GM04504 (cell line): Measurements from ENCODE around the gene FNDC3B.
"Not testable (repeated sequence)": the region's sequence is repeated elsewhere in the genome, so short reads cannot be mapped to it uniquely, and the experiment has no call there.

Experiments
- DNase-seq: peaks from one replicate; pipeline ENCODE4 v3.0.0-alpha.2; 2012; ENCODE audit warnings: low read depth

Gene FNDC3B

DNA sequence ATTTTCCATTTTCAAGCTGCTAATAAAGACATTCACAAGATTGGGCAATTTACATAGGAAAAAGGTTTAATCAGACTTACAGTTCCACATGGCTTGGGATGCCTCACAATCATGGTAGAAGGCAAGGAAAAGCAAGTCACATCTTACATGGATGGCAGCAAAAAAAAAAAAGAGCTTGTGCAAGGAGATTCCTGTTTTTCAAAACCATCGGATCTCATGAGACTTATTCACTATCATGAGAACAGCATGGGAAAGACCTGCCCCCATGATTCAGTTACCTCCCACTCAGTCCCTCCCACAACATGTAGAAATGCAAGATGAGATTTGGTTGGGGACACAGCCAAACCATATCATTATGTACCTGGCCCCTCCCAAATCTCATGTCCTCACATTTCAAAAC is 202.0 kb downstream of the FNDC3B start:
- no peak for DNase-seq

DNA sequence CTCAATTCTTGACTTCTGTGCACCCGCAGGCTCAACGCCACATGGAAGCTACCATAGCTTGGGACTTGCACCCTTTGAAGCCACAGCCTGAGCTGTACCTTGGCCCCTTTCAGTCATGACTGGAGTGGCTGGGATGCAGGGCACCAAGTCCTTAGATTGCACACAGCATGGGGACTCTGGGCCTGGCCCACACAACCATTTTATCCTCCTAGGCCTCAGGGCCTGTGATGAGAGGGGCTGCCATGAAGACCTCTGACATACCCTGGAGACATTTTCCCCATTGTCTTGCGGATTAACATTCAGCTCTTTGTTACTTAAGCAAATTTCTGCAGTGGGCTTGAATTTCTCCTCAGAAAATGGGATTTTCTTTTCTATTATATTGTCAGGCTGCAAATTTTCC is 203.1 kb downstream of the FNDC3B start:
- DNase-seq, result not testable (repeated sequence)

DNA sequence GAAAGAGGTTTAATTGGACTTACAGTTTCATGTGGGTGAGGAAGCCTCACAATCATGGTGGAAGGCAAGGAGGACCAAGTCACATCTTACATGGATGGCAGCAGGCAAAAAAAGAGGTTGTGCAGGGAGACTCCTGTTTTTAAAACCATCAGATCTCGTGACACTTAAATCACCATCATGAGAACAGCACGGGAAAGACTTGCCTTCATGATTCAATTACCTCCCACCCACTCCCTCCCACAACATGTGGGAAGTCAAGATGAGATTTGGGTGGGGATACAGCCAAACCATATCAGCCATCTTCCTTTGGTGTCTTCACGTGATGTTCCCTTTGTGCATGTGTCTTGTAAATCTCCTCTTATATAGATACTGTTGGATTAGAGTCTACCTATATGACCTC is 204.0 kb downstream of the FNDC3B start:
- DNase-seq, result not testable (repeated sequence)

DNA sequence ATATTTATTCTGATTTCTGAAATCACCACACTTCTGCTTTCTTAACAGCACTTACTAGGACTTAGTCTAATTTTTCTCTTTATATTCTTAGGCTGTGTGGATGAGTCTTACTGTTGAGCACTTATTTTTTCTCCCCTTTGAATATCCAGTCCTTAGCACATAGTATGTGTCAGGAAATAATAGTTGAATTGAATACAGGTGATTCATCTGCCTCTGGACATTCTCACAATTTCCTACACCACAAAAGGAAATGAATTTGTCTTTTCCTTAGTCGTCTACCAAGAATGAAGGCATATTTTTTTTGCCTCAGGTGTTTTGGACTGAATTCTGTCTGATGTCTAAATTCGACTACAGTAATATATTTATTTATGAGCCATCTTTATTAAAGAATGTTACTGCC is 204.6 kb downstream of the FNDC3B start:
- DNase-seq, result no peak

DNA sequence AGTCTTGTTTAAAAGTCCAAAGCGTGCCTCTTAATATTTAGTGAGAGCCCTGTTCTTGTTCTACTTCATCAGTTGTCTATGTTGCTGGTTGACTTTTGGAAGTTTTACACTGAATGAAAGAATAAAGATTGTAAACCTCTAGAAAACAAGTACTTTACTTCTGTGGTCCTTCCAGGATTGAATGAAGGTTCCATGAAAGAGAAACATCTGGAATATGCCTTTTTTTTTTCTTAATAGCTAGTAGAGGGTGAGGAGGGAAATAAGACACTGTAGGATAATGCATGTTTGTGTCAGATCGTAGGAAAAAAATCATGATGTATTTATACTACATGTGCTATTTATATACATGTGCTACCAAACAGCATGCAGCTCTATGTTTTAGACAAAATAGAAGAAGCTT is 205.9 kb downstream of the FNDC3B start:
- no peak for DNase-seq

DNA sequence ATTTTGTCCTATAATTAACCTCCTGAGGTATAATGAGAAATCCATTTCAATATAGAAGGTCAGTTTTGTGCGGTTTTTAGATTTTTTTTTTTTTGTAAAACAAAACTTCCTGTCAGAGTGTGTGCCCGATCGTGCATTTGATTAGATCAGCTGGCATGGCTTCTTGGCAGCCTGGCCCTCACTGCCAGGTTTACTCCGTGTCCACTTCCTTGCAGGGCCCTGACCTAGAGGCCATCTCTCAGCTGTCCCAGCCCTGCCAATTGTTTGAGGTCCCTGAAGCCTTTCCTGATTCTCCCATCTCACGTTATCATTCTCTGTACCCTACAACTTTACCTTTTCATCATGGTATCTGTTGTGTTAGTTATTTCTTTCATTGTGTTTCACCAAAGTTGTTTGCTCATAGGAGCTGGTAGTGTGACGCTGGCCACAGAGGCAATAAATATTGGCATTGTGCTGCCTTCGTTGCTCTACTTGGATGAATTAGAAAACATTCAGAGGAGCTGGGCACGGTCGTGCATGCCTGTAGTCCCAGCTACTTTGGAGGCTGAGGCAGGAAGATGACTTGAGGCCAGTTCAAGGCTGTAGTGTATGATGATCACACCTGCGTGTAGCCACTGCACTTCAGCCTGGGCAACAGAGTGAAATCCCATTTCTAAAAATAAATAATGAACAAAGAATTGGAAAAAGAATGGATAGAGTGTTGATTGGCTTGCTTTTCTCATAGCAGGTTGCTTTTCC is 206.9 kb downstream of the FNDC3B start:
- DNase-seq, result no peak

DNA sequence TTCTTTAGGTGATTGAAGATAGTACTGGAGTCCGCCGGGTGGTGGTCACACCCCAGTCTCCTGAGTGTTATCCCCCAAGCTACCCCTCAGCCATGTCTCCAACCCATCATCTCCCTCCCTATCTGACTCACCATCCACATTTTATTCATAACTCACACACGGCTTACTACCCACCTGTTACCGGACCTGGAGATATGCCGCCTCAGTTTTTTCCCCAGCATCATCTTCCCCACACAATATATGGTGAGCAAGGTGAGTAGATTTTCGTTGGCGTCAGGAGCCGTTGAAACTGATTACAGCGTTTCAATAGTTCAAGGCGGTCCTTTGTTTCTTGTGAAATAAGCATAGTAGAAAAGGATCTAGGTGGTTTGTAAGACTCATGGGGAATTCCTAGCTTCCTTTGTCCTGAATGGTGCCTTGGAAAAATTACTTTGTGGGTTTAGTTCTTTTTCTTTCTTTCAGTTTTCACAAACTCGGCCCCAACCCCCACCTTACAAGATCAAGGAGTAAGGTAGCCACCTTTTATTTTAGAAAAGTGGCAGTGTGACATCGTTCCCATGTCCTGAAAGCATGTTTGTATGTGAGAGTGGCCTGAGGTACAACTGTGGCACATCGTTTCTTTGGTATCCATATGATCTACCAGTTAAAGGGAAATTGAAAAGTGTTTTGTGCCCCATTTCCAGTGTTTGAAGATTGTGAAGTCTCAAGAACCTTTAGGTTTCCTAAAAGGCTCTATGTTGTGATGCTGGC is 208.3 kb downstream of the FNDC3B start:
- DNase-seq, result no peak

DNA sequence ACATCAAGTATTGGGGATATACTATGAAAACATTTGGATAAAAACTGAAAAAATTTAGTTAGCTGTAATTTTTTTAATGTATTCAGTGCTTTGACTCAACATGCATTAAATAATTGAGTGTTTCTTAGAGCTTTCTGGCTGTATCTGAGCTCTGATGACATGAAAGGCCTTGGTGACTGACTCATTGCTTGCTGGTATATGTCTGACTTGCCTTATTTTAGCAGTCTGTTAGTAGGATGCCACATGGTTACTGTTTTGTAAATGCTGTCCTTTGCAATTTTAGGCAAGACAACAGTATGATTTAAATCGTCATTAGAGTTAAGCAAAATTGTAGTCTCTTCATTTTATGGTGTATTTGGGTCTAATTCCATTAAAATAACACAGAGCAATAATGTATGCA is 209.7 kb downstream of the FNDC3B start:
- no peak for DNase-seq

DNA sequence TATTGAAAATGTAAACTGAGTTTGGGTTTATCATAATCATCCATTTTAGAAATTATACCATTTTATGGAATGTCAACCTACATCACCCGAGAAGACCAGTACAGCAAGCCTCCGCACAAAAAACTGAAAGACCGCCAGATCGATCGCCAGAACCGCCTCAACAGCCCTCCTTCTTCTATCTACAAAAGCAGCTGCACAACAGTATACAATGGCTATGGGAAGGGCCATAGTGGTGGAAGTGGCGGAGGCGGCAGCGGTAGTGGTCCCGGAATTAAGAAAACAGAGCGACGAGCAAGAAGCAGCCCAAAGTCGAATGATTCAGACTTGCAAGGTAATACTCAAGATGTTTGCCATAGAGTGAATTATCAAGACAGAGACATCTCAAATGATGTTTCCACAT is 211.8 kb downstream of the FNDC3B start:
- no peak for DNase-seq

DNA sequence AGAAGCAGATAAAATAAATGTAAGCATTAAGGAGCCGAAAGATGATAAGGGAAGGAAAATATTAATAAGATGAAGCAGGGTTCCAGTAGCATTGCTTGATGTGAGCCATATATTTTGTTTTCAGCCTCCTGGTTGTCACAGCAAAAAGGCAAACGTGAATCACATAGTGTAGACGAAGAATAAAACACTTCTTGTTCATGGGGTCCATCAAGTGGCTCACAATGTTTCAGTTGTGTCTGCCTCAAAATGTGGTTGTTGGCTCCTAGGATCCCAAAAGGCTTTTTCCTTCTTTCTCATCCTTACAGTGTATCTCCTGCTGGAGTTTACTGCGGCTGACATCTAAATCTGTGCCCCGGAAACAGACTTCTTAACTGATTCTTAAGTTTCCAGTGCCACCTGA is 213.8 kb downstream of the FNDC3B start:
- DNase-seq, result no peak

DNA sequence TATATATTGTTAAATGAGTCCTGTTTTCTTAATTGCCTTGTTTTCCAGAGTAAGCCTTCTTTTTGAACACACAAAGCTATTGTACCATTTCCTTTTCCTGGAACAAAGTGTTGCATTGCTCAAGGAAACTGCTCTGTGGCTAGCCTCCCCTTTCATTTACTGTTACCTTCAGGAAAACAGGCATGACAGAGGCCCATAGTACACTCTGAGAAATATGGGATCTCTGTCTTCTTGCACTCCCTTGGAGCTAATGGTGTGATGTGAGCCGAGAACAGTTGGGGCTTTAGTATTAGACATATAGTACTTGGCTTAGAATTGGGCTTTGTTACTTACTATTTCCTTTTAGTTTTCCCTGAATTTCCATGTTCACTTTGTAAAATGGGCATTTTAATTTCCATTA is 215.2 kb downstream of the FNDC3B start:
- DNase-seq, result no peak

DNA sequence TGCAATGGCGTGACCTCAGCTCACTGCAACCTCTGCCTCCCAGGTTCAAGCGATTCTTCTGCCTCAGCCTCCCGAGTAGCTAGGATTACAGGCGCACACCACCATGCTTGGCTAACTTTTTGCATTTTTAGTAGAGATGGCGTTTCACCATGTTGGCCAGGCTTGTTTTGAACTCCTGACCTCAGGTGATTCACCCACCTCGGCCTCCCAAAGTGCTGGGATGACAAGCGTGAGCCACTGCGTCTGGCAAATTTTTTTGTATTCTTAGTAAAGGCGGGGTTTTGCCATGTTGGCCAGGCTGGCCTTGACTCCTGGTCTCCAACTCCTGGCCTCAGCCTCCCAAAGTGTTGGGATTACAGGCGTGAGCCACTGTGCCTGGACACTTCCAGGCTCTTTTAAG is 215.9 kb downstream of the FNDC3B start:
- DNase-seq, result not testable (repeated sequence)

DNA sequence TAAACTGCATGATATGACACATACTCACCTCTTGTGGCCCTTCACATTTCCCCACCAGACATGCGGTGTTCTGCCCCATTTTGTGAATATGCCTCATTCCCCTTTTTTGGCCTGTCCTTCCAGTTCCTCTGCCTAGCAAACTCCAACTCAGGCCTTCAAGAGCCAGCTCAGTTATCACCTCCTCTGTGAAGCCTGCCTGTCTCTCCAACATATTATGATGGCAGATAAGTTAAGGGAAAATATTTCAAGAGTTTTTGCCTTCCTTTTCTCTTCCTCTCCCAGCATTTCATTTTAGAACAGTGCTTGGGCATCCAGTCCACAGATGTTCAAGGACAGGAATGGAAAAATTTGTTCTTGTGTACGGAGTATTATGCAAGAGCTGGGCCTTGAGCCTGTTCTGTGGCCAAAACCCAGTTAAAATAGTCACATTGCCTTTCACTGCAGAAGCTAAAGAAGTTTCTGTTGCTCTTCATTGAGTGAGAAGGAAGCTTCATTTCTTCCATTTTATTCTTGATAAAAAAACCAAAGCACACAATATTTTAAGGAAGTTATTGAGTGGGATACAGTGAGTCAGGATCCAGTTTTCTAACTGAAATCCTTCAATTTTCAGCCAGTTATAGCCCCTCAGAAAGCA is 216.8 kb downstream of the FNDC3B start:
- peak; percentile 41 for DNase-seq

DNA sequence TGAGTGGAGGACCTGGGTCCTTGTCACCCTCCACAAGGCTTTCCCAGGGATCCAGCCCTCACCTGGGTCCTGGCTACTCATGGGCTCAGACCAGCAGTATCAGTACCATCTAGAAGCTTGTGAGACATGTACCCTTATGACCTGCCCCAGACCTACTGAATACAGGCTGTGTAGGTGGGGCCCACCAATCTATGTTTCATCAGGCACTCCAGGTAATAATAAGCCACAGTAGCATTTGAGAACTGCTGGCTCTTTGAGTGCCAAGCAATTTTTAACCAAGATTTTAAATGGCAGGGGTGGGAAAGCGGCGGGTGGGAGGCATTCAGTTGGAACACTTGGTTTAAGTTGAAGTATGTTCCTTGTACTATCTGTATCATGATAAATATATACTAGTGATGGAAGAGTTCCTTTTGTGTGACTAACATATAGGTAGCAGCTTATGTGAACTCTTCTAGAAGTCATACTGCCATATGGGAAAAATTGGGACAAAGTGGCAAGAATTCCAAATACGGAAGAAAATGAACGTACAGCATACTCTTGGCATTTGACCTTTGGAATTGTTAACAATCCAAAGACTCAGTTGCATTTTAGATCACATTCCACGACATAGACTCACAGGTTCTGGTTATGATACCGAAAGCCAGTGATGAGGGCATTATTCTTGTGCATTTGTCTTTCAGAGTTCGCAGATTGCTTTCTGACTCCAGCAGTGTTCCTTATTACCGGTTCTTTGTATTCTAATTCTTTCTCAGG is 218.4 kb downstream of the FNDC3B start:
- no peak for DNase-seq

DNA sequence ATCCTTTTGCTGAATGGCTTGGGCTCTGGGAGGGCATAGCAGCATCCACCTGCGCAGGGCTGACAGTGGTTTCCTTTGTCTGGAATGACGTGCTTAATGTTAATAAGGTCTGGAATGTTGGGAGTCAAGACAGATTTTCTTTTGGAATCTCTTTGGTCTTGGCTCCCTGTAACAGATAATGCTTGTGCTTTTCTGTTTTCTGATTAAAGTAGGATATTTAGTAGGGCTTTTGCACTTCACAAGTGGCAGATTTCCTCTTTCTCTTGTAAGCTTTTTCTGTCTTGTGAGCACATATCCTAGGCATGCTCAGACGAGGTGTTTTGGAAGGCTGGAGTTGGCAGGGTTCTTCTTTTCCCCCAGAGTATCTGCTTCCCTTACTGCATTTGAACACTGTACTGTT is 219.2 kb downstream of the FNDC3B start:
- DNase-seq, result no peak

DNA sequence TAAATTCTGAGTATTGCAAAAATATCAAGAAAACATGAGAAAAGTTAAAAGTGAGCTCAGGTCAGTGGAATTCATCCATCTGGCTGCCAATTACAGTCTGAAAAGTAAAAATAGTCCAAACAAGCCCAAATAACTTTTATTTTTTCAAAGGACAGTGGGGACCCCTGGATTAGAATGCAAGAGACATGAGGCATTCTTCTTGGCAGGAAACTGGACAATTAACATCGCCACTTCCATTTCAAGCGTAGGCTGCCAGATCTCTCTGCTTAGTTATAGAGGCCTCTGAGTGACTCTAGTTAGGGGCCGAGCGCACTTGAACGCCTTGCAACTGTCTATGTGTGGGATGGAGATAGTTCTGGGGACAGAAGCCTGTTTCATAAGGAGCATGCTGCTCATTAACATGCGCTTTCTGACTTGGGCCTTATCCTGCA is 219.7 kb downstream of the FNDC3B start:
- DNase-seq, result no peak

DNA sequence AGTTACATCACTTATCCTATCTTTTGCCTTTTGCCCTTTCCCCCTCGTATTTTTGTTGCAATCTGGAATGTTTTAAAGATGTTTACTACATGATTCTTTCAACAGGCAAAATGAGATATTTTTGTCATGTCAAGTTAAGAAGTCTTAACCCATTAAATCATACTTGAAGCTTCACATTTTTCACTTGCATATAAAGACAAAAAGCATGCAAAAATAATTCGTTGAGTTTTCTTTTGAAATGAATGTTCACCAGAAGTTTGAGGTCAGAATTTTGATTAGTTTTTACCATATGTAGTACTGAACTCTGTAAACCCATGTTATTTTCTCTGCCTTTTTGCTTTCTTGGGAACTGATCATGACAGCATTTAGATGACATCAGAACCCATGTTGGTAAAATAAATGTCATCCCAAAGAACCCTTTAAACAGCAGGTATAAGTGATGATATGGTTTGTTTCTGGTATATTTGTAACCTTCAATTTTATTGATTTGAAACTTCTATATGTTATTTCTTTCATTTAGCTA is 220.4 kb downstream of the FNDC3B start:
- no peak for DNase-seq

DNA sequence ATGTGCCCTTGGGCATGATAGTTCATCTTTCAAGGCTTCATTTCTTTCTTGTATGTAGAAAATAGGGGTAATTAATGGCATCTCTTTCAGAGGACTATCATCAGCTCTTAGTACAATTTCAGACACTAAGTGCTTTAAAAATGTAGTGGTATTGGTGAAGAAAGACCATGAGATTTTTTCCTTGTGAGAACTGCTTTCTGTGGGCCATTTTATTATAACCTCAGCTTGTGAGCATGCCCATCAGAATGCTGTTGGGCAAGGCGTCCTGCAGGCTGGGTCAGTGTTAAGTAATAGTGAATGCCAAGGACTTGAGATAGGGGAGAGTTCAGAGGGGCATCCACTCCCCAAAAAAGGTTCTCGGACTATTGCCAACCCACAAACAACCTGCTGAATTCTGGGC is 221.0 kb downstream of the FNDC3B start:
- DNase-seq, result peak; percentile 55

DNA sequence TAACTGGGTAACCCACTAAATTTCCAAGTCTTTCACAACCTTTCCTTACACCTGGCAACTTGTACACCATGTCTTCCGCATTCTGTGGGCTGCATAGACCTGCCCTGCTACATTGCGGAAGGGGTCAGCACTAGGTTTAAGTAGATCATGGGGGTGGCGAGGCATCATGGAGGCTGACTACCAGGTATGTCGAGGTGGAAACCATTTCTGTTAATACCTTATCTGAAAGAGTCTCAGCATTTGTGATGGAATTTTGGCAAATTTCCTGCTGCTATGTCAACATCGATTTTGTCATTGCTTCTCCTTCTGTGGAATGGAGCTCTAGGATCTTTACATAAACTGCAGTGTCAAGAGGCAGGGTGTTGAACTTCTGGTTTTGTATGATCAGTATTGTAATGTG is 221.7 kb downstream of the FNDC3B start:
- DNase-seq, result no peak

DNA sequence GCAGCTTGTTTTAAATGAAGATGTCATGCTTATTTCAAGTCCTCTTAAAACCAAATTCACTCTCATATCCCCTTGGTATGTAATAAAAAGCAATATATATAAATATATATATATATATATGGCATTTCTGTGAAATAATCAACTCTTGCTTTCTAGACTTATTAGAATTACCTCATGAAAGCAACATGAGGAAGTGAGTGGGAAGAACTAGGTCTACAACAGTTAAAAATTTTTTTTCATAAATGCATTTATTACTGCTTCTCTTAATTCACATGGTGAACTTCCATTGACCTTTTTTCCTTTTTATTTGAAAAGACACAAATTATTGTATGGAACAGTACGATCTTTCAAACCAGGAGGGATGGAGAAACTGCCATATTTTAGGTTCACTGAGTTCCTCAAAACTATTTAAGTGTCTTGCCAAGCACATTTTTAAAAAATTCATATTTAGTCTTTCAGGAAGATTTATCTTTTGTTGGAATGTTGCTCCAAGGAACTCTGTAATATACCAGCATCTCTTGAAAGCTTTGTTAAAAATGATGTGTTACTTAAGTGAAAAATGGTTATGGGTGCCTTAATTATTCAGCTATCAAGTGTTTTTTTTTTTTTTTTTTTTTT is 223.7 kb downstream of the FNDC3B start:
- DNase-seq, result no peak

DNA sequence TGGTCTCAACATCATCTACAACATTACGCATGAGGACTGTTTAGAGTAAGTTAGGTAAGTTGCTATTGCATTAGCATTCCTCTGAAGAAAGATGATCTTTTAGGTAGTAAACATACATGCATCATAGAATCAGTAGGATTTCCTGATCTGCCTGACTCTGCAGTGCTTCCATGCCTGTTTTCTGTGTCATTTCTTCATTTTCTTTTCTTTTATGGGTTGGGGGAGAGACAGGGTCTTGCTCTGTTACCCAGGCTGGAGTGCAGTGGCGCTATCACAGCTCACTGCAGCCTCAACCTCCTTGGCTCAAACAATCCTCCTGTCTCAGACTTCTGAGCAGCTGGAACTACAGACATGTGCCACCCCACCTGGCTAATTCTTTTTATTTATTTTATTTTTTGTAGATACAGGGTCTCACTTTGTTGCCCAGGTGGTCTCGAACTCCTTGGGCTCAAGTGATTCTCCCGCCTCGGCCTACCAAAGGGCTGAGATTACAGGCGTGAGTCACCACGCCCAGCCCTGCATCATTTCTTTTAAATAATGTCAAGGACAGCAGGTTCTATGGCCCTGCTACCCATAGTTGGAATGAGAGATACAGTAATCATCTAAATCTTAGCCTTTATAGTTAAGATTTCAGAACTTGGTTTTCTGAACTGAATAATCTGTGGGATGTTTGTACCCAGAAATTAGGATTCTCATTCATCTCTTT is 224.6 kb downstream of the FNDC3B start:
- DNase-seq, result no peak
